MM.1S (cell line): ENCODE results near the gene TROAP.
"Not testable (repeated sequence)": the region's sequence is repeated elsewhere in the genome, so short reads cannot be mapped to it uniquely, and the experiment has no call there.

Source experiments
- DNase-seq: peaks from one replicate; pipeline ENCODE4 v3.0.0-alpha.2; 2015
- H2AFZ ChIP-seq: fragments of 300-600 bp; sonication (generic); 2 replicates; pipeline ENCODE4 v1.6.0; 2016; ENCODE audit warnings: antibody characterized with exemption, low read length
- H3F3A ChIP-seq: fragments of 300-600 bp; sonication (generic); 2 replicates; pipeline ENCODE4 v1.6.1; 2016; ENCODE audit warnings: mild to moderate bottlenecking, antibody characterized with exemption, low read length, moderate library complexity, mixed read lengths; ENCODE audit not compliant: insufficient read depth
- H3K27ac ChIP-seq: fragments of 300-600 bp; sonication (generic); 2 replicates; pipeline ENCODE4 v1.5.1; 2016; ENCODE audit warnings: mild to moderate bottlenecking, low read length
- H3K27me3 ChIP-seq: fragments of 300-600 bp; sonication (generic); replicated peaks from 2 replicates; pipeline ENCODE4 v1.6.0; 2016; ENCODE audit warnings: low read length; ENCODE audit not compliant: insufficient read depth
- H3K36me3 ChIP-seq: fragments of 300-600 bp; sonication (generic); replicated peaks from 2 replicates; pipeline ENCODE4 v1.6.1; 2016; ENCODE audit warnings: mild to moderate bottlenecking, low read length, mixed read lengths; ENCODE audit not compliant: insufficient read depth
- H3K4me1 ChIP-seq: fragments of 300-600 bp; sonication (generic); 2 replicates; pipeline ENCODE4 v1.6.1; 2016; ENCODE audit warnings: low read length, mixed read lengths
- H3K4me2 ChIP-seq: fragments of 300-600 bp; sonication (generic); 2 replicates; pipeline ENCODE4 v1.6.0; 2016; ENCODE audit warnings: low read depth, low read length
- H3K4me3 ChIP-seq: fragments of 300-600 bp; sonication (generic); 2 replicates; pipeline ENCODE4 v1.5.1; 2016; ENCODE audit warnings: low read length, mixed read lengths
- H3K79me2 ChIP-seq: fragments of 300-600 bp; sonication (generic); 2 replicates; pipeline ENCODE4 v1.6.1; 2016; ENCODE audit warnings: mixed run types, low read length, mixed read lengths
- H3K9ac ChIP-seq: fragments of 300-600 bp; sonication (generic); 2 replicates; pipeline ENCODE4 v1.6.1; 2016; ENCODE audit warnings: low read length, mixed read lengths
- H3K9me2 ChIP-seq: fragments of 300-600 bp; sonication (generic); replicated peaks from 2 replicates; pipeline ENCODE4 v1.6.1; 2016; ENCODE audit warnings: mild to moderate bottlenecking, low read length, mixed read lengths; ENCODE audit not compliant: insufficient read depth
- H3K9me3 ChIP-seq: fragments of 300-600 bp; sonication (generic); replicated peaks from 2 replicates; pipeline ENCODE4 v1.6.1; 2016; ENCODE audit warnings: mild to moderate bottlenecking, low read length, mixed read lengths; ENCODE audit not compliant: insufficient read depth
- H4K20me1 ChIP-seq: fragments of 300-600 bp; sonication (generic); 2 replicates; pipeline ENCODE4 v1.6.1; 2016; ENCODE audit warnings: mild to moderate bottlenecking, low read length, moderate library complexity, mixed read lengths; ENCODE audit not compliant: insufficient read depth
- CTCF ChIP-seq: fragments of 300-600 bp; sonication (generic); IDR thresholded peaks from 2 replicates; pipeline ENCODE4 v1.5.1; 2016; ENCODE audit warnings: antibody characterized with exemption, low read length, mixed read lengths
- EZH2 ChIP-seq: fragments of 300-600 bp; sonication (generic); optimal IDR thresholded peaks from 2 replicates; pipeline ENCODE3; 2017; ENCODE audit warnings: low read depth, mild to moderate bottlenecking, antibody characterized with exemption, low read length, mixed read lengths
- EZH2phosphoT487 ChIP-seq: fragments of 300-600 bp; sonication (generic); IDR thresholded peaks from 2 replicates; pipeline ENCODE4 v1.6.1; 2018; ENCODE audit warnings: antibody characterized with exemption, low read length

TROAP gene

GRCh38 chr12:49282302-49282701 is 40.8 kb upstream of the TROAP start:
- Histone ChIP-seq H3K9me3 (no peaks in the 10 kb centered on the region), H3K27me3 (peaks cover 17% of the 10 kb centered on the region), H2AFZ (no peak overlapping the region), H3K27ac (no peak overlapping the region), H3K79me2 (no peaks in the 10 kb centered on the region), H3F3A (no peaks in the 10 kb centered on the region), H4K20me1 (no peaks in the 10 kb centered on the region), H3K4me1 (no peaks in the 10 kb centered on the region), H3K9me2 (no peaks in the 10 kb centered on the region), H3K36me3 (no peaks in the 10 kb centered on the region), H3K9ac (no peak overlapping the region), H3K4me2 (no peak overlapping the region), H3K4me3 (no peak overlapping the region)
- TF ChIP-seq EZH2 (no peak), CTCF (no peak), EZH2phosphoT487 (no peak)
- no peak for DNase-seq

GRCh38 chr12:49282740-49283375 is 40.2 kb upstream of the TROAP start:
- H3F3A ChIP-seq, H2AFZ ChIP-seq, H3K9me3 ChIP-seq, H3K79me2 ChIP-seq, H3K9me2 ChIP-seq, DNase-seq, H3K4me2 ChIP-seq, H3K36me3 ChIP-seq, H3K4me3 ChIP-seq, H3K4me1 ChIP-seq, H4K20me1 ChIP-seq, H3K9ac ChIP-seq, H3K27ac ChIP-seq: not testable (repeated sequence)
- H3K27me3 ChIP-seq = peaks cover 22% of the 10 kb centered on the region

DNA sequence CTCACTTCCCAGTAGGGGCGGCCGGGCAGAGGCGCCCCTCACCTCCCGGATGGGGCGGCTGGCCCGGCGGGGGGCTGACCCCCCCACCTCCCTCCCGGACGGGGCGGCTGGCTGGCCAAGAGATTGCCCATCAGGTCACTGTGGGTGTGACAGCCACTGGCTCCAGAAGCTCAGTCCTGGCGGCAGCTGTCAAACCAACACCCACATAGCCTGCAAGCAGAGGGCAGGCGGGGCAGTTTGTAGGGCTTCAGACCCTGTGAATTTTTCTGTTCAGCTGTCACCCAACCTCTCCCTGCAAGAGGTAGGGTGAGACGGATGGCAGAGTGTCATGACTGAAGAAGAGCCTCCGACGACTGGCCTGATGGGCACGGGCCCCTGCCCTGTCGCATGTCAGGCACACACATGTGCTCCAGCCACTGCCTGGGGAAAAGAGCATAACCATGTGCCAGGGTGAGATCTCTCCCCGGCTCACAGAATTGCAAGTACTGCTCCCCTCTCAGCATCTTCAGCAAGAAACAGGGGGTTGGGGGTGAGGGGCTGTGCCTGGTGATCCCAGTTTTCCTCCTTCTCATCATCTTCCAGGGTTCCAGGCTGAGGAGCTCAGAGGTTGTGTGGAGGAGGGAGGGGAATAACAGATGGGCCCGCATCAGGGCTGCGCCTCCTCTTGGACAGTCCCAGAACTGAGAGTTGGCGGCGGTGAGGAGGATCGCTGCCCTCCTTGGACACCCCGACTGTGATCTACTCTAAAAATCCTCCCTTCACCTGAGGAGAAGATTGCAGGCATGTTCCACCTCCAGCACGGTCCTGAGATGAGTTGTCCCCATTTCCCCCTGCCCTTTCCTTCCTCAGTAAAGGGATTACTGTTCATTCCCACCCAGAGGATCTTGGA is 39.3 kb upstream of the TROAP start:
- no peaks in the 10 kb centered on the region for H3K79me2 ChIP-seq
- no peak overlapping the region for H3K9ac ChIP-seq
- TF ChIP-seq EZH2 (no peak), EZH2phosphoT487 (no peak), CTCF (no peak)
- H3K4me2 ChIP-seq = no peak overlapping the region
- no peak overlapping the region for H3K27ac ChIP-seq
- no peaks in the 10 kb centered on the region for H3K4me1 ChIP-seq
- H2AFZ ChIP-seq = no peak overlapping the region
- H3K27me3 ChIP-seq = peaks cover 26% of the 10 kb centered on the region
- no peaks in the 10 kb centered on the region for H4K20me1 ChIP-seq
- H3K9me3 ChIP-seq = no peaks in the 10 kb centered on the region
- H3K4me3 ChIP-seq = no peak overlapping the region
- no peak for DNase-seq
- H3K9me2 ChIP-seq = no peaks in the 10 kb centered on the region
- no peaks in the 10 kb centered on the region for H3F3A ChIP-seq
- H3K36me3 ChIP-seq = no peaks in the 10 kb centered on the region

DNA sequence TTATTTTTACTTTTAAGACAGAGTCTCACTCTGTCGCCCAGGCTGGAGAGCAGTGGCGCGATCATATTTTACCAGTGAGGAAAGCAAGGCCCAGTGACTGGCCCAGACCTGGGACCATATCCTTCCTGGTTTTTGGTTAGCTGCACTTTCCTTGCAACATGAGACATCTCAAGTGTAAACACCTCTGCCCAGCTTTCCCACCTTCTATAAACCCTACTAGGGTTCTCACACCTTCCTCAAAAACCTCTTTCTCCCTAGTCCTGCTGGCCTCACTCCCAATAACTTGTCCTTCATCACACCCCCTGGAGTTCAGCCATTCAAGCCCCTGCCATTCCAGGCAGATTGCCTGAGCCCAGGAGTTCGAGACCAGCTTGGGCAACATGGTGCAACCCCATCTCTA is 38.4 kb upstream of the TROAP start:
- H3F3A ChIP-seq = no peaks in the 10 kb centered on the region
- H3K9me2 ChIP-seq = no peaks in the 10 kb centered on the region
- DNase-seq = no peak
- H4K20me1 ChIP-seq = no peaks in the 10 kb centered on the region
- no peaks in the 10 kb centered on the region for H3K79me2 ChIP-seq
- TF ChIP-seq EZH2phosphoT487 = no peak
- TF ChIP-seq CTCF = no peak
- TF ChIP-seq EZH2 = no peak
- H3K4me1 ChIP-seq = no peaks in the 10 kb centered on the region
- no peaks in the 10 kb centered on the region for H3K9me3 ChIP-seq
- no peak overlapping the region for H3K4me2 ChIP-seq
- no peak overlapping the region for H3K27ac ChIP-seq
- H3K9ac ChIP-seq = no peak overlapping the region
- no peaks in the 10 kb centered on the region for H3K36me3 ChIP-seq
- H3K4me3 ChIP-seq = no peak overlapping the region
- no peak overlapping the region for H2AFZ ChIP-seq
- peaks cover 26% of the 10 kb centered on the region for H3K27me3 ChIP-seq
